Measurements from ENCODE around the gene SDSL.

SDSL gene

DNA sequence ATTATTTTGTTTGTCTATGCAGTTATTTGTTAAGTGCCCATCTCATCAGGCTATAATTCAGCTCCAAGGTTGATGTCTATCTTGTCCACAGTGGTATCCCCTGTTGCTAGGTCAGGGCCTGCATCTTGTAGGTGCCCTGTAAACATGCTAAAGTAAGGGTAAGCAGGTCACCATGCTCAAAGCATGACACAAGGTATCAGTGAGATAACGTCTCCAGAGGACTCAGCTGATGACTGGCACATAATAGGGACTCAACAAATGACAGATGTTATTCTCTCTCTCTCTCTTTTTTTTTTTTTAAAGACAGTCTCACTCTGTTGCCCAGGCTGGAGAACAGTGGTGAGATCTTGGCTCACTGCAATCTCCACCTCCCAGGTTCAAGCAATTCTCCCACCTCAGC is 2.3 kb downstream of the SDSL start:
- no peak overlapping the region for H3K4me3 ChIP-seq (ENCODE audit: low read depth, low read length)
- TF ChIP-seq, protein P1, sequence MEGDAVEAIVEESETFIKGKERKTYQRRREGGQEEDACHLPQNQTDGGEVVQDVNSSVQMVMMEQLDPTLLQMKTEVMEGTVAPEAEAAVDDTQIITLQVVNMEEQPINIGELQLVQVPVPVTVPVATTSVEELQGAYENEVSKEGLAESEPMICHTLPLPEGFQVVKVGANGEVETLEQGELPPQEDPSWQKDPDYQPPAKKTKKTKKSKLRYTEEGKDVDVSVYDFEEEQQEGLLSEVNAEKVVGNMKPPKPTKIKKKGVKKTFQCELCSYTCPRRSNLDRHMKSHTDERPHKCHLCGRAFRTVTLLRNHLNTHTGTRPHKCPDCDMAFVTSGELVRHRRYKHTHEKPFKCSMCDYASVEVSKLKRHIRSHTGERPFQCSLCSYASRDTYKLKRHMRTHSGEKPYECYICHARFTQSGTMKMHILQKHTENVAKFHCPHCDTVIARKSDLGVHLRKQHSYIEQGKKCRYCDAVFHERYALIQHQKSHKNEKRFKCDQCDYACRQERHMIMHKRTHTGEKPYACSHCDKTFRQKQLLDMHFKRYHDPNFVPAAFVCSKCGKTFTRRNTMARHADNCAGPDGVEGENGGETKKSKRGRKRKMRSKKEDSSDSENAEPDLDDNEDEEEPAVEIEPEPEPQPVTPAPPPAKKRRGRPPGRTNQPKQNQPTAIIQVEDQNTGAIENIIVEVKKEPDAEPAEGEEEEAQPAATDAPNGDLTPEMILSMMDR (IDR thresholded peaks at IDR 0.05; ENCODE audit: borderline replicate concordance, insufficient read depth, low read depth, low read length) = no peak

DNA sequence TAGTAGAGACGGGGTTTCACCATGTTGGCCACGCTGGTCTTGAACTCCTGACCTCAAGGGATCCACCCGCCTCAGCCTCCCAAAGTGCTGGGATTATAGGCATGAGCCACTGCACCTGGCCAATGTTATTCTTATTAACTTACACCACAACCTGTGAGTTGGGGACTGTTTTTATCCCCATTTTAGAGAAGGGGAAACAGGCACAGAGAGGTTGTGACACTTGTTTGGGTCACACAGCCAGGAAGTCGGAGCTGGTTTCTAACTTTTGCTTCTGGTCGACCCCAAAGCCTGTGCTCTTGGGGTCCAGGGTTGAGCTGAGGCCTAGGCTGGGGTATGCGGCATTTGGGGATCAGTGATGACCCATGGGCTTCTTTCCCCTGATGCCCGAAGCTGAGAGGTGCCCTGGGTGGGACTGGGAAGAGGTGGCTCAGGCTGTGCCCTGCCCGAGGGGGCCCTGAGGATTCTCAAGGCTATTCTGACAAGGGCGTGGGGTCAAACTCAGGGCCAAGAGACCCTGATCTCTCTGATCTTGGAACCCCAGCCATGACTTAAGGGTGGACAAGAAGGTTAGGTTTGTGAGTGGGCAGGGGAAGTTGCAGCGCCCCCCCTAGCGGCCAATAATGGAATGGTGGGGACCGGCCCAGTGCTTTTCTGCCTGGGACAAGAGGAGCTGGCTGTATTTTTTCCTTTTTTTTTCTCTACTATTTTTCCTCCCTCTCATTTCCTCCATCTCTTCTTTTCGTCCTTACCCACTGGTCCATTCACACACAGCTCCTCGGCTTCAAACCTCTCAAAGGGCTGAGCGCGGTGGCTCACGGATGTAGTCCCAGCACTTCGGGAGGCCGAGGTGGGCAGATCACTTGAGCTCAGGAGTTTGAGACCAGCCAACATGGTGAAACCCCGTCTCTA is 3.0 kb downstream of the SDSL start:
- TF ChIP-seq, protein P1 (IDR thresholded peaks at IDR 0.05; ENCODE audit: borderline replicate concordance, insufficient read depth, low read depth, low read length) = peak; percentile 83
- H3K4me3 ChIP-seq (ENCODE audit: low read depth, low read length) = no peak overlapping the region

DNA sequence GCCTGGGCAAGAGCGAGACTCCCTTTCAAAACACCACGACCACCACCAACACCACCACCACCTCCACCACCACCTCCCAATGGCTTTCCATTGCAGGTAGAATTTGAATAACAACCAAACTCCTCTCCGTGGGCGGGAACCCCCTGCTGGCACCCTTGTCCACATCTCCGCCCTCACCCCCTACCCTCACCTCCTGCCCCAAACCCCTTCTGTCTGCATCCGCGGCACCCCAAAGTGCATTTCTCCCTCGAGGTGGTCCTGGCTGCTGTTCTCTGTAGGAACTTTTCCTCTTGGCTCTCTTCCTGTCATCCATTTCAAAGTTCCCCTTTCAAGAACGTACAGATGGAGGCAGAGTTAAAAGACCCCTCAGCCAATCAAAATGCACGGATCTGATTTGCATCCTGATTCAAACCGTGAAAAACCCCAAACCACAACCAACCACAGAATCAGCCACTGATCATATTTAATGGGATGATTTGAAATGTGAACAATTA is 3.8 kb downstream of the SDSL start:
- TF ChIP-seq, protein P1 (IDR thresholded peaks at IDR 0.05; ENCODE audit: borderline replicate concordance, insufficient read depth, low read depth, low read length) = no peak
- H3K4me3 ChIP-seq (ENCODE audit: low read depth, low read length) = no peak overlapping the region

DNA sequence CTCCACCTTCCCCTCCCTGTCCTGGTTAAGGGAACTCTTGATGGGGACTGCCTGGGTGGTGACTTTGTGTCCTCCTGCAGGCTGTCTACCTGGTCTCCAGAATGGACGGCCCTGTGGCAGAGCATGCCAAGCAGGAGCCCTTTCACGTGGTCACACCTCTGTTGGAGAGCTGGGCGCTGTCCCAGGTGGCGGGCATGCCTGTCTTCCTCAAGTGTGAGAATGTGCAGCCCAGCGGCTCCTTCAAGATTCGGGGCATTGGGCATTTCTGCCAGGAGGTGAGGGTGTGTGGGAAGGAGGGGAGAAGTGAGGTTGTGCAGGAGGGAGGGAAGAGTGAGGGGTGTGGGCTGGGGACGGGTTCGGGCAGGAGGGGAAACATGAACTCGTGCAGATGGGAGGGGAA is 5.7 kb downstream of the SDSL start:
- H3K4me3 ChIP-seq (ENCODE audit: low read depth, low read length) = no peak overlapping the region
- TF ChIP-seq, protein P1 (IDR thresholded peaks at IDR 0.05; ENCODE audit: borderline replicate concordance, insufficient read depth, low read depth, low read length) = no peak

DNA sequence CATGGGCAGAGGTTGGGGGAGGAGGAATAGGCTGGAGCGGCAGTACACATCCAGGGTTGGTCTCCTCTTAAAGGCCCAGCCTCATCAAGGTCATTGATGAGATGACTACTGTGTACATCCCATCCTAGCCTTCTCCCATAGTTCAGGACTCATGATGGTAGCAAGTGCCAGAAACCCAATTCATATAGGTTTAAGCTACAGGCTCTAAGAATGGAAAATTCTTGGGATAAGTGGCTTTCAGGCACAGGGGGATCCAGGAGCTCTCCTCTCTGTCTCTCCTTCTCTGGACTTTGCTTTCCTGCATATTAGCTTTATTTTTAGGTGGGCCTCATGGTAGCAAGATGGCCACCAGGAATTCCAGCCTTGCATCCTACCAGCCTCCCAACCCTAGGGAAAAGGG is 6.3 kb downstream of the SDSL start:
- TF ChIP-seq, protein P1 (IDR thresholded peaks at IDR 0.05; ENCODE audit: borderline replicate concordance, insufficient read depth, low read depth, low read length) = no peak
- no peak overlapping the region for H3K4me3 ChIP-seq (ENCODE audit: low read depth, low read length)

DNA sequence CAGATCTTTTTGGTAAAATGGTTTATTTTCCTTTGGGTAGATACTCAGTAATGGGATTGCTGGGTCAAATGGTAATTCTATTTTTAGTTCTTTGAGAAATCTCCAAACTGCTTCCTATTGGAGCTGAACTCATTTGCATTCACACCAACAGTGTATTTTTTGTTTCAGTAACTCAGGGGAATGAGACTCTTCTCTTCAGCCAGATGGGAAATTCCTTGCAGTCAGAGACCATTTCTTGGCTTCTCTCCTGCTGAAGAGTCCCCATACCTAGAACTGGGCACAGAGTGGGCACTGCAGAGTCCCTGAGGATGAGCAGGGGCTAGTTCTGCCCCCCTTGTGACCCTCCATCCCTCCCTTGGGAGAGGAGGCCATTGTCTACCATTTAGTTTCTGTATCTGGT is 10.8 kb downstream of the SDSL start:
- TF ChIP-seq, protein P1 (IDR thresholded peaks at IDR 0.05; ENCODE audit: borderline replicate concordance, insufficient read depth, low read depth, low read length) = no peak
- H3K4me3 ChIP-seq (ENCODE audit: low read depth, low read length) = no peak overlapping the region

DNA sequence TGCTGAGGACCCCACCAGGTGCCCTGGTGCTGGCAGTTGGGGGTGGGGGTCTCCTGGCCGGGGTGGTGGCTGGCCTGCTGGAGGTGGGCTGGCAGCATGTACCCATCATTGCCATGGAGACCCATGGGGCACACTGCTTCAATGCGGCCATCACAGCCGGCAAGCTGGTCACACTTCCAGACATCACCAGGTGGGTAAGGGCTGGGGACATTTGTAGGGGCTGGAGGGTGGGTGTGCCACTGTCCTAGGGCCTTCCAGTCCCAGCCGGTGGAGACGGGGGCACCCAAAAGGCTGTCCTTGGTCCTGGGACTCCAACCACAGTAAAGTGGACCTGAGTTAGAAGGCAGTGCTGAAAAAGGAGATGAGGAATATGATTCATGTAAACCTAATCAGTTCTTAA is 13.2 kb downstream of the SDSL start:
- H3K4me3 ChIP-seq (ENCODE audit: low read depth, low read length) = no peak overlapping the region
- TF ChIP-seq, protein P1 (IDR thresholded peaks at IDR 0.05; ENCODE audit: borderline replicate concordance, insufficient read depth, low read depth, low read length) = no peak
